Activated CD8-positive, alpha-beta memory T cell treated with anti-CD3 and anti-CD28 coated beads for 4 hours (primary cell): ENCODE results near the gene PROSER2.

ENCODE experiments used
- DNase-seq, 2 donors: peaks; one replicate each; pipeline ENCODE4 v3.0.0-alpha.2; 2020; ENCODE audit warnings: low read depth in 2 of 2

The PROSER2 gene

DNA sequence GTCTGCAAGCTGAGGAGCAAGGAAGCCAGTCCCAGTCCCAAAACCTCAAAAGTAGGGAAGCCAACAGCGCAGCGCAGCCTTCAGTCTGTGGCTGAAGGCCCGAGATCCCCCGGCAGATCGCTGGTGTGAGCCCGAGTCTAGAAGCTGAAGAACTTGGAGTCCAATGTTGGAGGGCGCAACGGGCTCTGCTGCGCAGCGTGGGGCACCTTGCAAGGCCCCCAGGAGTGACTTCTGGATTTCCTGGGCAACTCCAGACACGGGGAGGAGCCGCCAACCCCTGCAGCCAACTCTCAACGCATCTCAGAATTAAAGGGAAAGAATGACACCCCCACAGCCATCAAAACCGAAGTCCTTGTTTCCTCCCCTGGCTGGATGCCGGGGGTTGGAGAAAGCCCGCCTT is 18.8 kb upstream of the PROSER2 start:
- no peak for DNase-seq

GRCh38 chr10:11805792-11806191 is 17.4 kb upstream of the PROSER2 start:
- no peak for DNase-seq

GRCh38 chr10:11806706-11807105 is 16.4 kb upstream of the PROSER2 start:
- DNase-seq, result no peak

DNA sequence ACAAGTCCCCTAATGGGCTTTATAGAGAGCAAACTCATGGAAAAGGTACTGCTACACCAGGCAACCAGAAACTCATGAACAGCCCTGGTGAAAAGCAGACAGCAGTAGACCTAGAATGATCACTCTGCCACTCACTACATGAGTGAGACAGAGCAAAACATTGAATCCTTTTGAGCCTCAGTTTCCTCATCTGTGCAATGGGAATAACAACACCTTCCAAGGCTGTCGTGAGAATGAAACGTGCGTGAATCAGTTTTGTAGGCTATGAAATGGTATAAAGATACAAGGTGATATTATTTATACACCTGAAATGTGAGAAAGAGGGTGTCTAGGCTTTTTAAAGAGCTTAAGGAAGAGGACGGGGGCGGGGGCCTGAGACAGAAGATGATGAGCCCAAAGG is 14.3 kb upstream of the PROSER2 start:
- no peak for DNase-seq

DNA sequence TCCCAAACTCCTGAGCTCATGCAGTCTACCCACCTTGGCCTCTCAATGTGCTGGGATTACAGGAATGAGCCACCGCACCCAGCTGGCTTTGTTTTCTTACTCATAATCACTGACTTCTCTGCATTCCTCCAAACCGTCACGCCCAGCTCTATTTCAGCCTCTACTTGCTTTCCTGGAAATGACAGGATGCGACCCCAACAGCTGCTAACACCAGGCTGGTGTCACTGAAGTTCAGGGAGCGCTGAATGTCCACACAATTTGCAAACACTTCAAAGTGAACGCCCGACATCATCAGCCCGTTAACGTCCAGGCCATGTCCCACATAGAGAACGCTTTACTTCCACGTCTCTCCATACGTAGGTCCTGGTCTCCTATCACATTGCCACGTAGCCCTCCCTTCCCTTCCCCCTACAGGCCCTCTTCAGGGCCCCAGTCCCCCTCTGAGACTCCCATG is 12.8 kb upstream of the PROSER2 start:
- DNase-seq, result no peak

GRCh38 chr10:11810973-11811372 is 12.2 kb upstream of the PROSER2 start:
- no peak for DNase-seq

- no peak for DNase-seq
Measured at GRCh38 chr10:11813177-11813576, 10.0 kb upstream of the PROSER2 start.

DNA sequence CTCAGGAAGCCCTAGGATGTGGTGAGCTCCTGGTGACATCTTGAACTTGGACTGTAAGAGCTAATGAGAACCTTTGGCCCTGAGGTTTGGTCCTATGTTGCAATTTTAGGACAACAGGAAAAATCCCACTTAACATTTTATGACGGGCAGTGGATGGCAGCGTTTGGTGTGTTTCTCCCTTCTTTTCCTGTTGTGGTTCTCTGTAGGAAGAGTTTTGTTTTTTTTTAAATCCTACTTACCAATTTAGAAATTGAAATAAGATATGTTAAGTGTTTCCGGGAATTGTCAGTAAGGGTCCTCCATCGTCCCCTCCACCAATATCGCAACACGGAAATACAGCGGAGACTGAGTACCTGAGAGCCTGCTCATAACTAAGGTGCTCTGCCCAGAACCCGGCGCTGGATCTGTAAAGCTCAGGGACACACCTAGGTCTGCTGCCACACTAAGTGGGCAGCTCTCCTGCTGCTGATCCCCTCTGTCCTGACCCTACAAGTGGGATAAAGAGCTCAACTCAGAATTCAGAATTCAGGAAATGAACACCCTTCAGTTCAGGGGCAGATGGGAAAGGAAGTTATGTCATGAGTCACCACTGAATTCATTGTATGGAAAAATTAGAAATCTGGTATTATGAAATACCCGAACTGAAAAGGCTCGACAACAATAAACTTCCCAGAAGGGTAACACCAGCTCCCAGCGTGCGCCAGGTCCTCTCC is 9.1 kb upstream of the PROSER2 start:
- DNase-seq, result no peak

DNA sequence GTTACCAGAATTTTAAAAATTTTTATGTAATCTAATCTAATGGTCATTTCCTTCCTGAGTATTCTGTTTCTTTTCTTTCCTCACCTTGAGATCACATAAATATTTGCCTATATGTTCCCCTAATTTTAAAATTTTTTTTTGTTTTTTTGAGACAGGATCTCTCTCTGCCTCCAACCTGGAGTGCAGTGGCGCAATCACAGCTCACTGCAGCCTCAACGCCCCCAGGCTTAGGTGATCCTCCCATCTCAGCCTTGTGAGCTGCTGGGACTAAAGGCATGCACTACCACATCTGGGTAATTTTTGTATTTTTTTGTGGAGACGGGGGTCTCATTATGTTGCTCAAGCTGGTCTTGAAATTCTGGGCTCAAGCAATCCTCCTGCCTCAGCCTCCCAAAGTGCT is 4.1 kb upstream of the PROSER2 start:
- DNase-seq, result no peak

DNA sequence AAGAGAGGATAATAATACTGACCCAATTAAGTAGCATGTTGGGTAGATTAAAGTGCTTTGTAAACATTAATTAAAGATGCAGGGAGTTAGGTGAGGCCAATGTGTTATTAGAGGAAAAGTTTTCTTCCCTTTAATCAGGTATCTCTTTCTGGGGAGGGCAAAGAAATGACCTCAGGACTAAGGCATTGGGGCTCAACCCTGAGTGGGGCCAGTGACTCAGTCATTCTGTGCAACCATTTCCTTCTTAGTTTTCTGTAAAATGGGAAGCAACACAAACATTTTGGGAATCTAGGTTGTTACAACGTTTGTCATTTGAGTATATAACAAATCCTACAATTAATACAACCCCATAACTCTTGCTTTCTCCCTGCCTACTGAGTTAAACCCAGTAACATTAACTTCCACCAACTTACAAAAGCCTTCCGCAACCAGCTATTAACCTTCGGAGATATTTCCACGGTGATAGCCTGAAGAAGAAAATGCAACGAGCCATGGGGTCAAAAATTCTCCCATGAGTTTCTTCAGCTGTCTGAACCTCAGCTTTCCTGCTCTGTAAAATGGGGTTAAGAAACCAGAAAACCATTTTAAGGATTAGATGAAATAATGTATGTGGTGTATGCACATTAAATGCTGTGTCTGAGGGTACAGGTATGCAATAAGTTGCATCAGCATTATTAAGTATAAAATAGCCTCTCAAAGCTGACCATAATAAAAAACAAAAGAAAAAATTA is 965 bp upstream of the PROSER2 start:
- DNase-seq, result no peak

DNA sequence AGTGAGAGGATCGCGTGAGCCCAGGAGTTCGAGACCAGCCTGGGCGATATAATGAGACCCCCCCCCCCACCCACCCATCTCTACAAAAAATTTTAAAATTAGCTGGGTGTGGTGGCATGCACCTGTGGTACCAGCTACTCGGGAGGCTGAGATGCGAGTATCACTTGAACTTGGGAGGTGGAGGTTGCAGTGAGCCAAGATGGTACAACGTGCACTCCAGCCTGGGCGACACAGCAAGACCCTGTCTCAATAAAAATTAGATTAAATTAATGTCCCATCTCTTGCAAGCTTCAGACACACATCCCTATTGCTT is 391 bp upstream of the PROSER2 start:
- no peak for DNase-seq

DNA sequence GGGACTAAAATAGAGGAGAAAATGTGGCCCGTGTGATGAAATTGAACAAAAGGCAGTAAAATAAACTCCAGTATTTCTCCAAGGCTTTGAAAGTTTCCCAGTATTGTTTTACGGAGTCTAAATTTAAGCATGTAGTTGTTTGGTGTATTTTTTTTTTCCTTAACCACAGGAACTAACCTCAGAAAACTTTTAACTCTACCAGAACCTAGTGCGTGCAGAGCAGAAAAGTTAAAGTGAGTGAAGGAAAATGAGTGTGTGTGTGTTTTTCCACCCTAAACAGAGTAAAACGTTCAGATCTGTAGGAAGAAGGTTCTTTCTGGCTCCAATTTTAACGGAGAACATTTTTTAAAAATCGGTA is 812 bp downstream of the PROSER2 start:
- DNase-seq, result no peak

- no peak for DNase-seq
Measured at GRCh38 chr10:11824376-11824775, 1.2 kb downstream of the PROSER2 start.

GRCh38 chr10:11824825-11825224 is 1.7 kb downstream of the PROSER2 start:
- DNase-seq, result no peak

DNA sequence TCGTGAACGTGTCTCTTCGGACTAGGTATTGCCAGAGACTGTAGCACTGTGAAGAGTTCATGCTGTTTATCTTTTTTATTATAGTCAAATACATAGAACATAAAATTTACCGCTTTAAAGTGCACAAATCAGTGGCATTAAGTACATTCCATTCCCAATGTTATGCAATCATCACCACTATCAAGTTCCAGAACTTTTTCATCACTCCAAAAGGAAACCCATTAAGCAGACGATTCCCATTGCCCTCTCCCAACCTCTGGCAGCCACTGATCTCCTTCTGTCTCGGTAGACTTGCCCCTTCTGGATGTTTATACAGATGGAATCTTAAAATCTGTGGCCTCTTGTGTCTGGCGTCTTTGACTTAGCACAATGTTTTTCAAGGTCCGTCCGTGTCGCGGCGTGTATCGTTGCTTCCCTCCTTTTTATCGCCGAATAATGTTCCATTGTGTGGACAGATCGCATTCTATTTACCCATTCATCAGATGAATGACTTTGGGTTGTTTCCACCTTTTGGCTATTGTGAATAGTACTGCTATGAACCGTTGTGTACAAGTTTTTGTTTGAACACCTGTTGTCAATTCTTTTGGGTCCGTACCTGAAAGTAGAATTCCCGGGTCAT is 2.7 kb downstream of the PROSER2 start:
- DNase-seq, result no peak

DNA sequence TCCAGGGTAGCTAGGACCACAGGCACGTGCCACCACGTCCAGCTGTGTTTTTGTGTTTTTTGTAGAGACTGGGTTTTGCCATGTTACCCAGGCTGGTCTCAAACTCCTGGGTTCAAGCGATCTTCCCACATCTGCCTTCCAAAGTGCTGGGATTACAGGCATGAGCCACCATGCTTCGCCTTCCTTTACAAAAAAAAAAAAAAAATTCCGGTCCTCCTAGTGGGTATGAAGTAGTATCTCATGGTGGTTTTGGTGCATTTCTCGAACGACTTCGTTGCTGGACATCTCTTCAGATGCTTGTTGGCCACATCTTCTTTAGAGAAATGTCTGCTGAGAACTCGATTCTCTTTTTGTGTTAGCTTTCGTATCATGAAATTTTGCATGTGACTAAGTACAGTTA is 3.9 kb downstream of the PROSER2 start:
- no peak for DNase-seq

DNA sequence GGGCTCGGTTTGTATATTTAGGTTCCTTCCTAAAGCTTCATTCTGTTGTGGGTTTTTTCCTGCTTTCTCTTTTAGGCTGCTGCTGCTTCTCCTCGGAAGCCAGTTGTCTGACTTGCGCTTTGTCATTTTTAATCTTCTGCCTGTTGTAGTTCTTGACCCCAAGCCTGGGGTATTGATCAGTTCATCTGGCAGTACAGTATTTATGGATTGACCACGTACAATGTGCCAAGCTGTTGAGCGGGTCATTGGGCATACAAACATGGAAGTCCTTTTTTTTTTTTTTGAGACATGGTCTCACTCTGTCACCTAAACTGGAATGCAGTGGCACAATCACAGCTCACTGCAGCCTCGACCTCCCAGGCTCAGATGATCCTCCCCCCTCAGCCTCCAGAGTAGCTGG is 4.3 kb downstream of the PROSER2 start:
- DNase-seq, result no peak

GRCh38 chr10:11828682-11829284 is 5.6 kb downstream of the PROSER2 start:
- no peak for DNase-seq

DNA sequence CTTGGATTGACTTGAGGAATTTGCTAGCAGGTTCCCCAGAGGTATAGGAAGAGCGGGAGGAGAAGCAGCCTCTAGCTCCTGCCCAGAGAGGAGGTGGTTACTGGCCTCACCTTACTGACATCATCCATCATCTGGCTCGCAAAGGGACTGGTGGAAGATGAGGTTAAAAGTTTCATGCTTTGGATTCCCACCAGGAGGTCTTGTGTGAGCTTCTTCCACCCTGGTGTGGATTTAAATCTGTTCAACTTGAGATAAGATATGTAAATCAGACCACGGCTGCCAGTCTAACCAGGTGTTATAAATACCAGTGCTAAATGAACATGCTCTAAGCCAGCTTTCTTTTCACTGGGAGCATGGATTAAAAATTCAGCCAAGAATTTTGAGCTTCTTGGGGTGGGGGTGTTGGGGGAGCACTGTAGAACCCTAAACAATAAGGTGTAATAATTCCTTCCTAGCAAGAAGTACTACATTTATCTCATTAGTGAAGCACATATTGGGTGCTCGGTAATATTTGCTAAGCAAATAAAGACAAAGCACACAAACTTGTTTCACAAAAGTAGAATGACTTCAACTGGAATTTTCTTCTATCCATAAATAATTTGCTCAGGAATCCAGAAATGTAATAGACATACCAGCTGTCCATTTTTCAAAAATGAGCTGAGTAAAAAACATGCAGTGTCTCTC is 7.8 kb downstream of the PROSER2 start:
- DNase-seq, result no peak

GRCh38 chr10:11831520-11831951 is 8.4 kb downstream of the PROSER2 start:
- DNase-seq, result no peak

GRCh38 chr10:11832042-11832441 is 8.9 kb downstream of the PROSER2 start:
- no peak for DNase-seq

- DNase-seq, result no peak
Measured at GRCh38 chr10:11835061-11835460, 11.9 kb downstream of the PROSER2 start.
